Smooth muscle cell (in vitro differentiated cells): ENCODE data around the gene PLEKHM1. TPM values are rescaled to one million over a fixed set of nuclear protein-coding genes. Genes with fewer than 3 reads are reported as not detected.

Experiments used
- DNase-seq: peaks from one replicate; lab custom pipeline; 2025; ENCODE audit not compliant: unreplicated experiment; lab: John Stamatoyannopoulos, UW
- H2AFZ ChIP-seq: fragments of 200-600 bp; sonication (generic); 2 replicates; pipeline ENCODE4 v1.6.0; 2016; ENCODE audit warnings: antibody characterized with exemption, low read depth, mild to moderate bottlenecking
- H3F3A ChIP-seq: fragments of 200-600 bp; sonication (generic); 2 replicates; pipeline ENCODE4 v1.6.0; 2017; ENCODE audit warnings: antibody characterized with exemption, low read depth
- H3K27ac ChIP-seq: fragments of 200-600 bp; sonication (generic); 2 replicates; pipeline ENCODE4 v1.5.1; 2016; ENCODE audit warnings: low read depth, mild to moderate bottlenecking
- H3K27me3 ChIP-seq: fragments of 200-600 bp; sonication (generic); 2 replicates; pipeline ENCODE4 v1.6.1; 2016; ENCODE audit warnings: low read depth, mild to moderate bottlenecking
- H3K36me3 ChIP-seq: fragments of 200-600 bp; sonication (generic); 2 replicates; pipeline ENCODE4 v1.5.1; 2016; ENCODE audit warnings: low read depth
- H3K4me1 ChIP-seq: fragments of 200-600 bp; sonication (generic); 2 replicates; pipeline ENCODE4 v1.5.1; 2016; ENCODE audit warnings: low read depth
- H3K4me2 ChIP-seq: fragments of 200-600 bp; sonication (generic); 2 replicates; pipeline ENCODE4 v1.6.0; 2016; ENCODE audit warnings: mild to moderate bottlenecking
- H3K4me3 ChIP-seq: fragments of 200-600 bp; sonication (generic); 2 replicates; pipeline ENCODE4 v1.5.1; 2016; ENCODE audit warnings: mild to moderate bottlenecking
- H3K79me2 ChIP-seq: fragments of 200-600 bp; sonication (generic); 2 replicates; pipeline ENCODE4 v1.6.0; 2016; ENCODE audit warnings: low read depth, mild to moderate bottlenecking
- H3K9ac ChIP-seq: fragments of 200-600 bp; sonication (generic); 2 replicates; pipeline ENCODE4 v1.6.0; 2016; ENCODE audit warnings: low read depth
- H3K9me3 ChIP-seq: fragments of 200-600 bp; sonication (generic); replicated peaks from 2 replicates; pipeline ENCODE4 v1.5.1; 2016; ENCODE audit warnings: low read depth
- H4K20me1 ChIP-seq: fragments of 200-600 bp; sonication (generic); 2 replicates; pipeline ENCODE4 v1.6.0; 2016; ENCODE audit warnings: low read depth
- WGBS: methylation state at CpG from one replicate; pipeline ENCODE4 v1.1.7; 2016; ENCODE audit warnings: low lambda C conversion rate; 5-methylcytosine and 5-hydroxymethylcytosine counted together
- polyA plus RNA-seq: library from polyadenylated mRNA; unstranded; fragments of >200 nt; fragmentation: Nextera tagmentation; extraction: Ambion mirVana; gene quantifications from 2 replicates; pipeline ENCODE4 v1.2.1, GENCODE V29; 2016
- total RNA-seq: library from RNA; depleted of rRNA; stranded (reverse); fragments of >200 nt; gene quantifications from 2 replicates; pipeline ENCODE4 v1.2.3, GENCODE V29; 2014
- TF ChIP-seq, protein P1 (sequence below): fragments of 200-600 bp; sonication (generic); IDR thresholded peaks from 2 replicates; pipeline ENCODE4 v1.5.1; 2017; ENCODE audit warnings: borderline replicate concordance, mild to moderate bottlenecking, antibody characterized with exemption; ENCODE audit not compliant: insufficient read depth, poor library complexity, severe bottlenecking

Gene PLEKHM1
- total and polyA plus RNA-seq, 2 experiments from 2014 or later = 8.7 to 15.1 TPM

DNA sequence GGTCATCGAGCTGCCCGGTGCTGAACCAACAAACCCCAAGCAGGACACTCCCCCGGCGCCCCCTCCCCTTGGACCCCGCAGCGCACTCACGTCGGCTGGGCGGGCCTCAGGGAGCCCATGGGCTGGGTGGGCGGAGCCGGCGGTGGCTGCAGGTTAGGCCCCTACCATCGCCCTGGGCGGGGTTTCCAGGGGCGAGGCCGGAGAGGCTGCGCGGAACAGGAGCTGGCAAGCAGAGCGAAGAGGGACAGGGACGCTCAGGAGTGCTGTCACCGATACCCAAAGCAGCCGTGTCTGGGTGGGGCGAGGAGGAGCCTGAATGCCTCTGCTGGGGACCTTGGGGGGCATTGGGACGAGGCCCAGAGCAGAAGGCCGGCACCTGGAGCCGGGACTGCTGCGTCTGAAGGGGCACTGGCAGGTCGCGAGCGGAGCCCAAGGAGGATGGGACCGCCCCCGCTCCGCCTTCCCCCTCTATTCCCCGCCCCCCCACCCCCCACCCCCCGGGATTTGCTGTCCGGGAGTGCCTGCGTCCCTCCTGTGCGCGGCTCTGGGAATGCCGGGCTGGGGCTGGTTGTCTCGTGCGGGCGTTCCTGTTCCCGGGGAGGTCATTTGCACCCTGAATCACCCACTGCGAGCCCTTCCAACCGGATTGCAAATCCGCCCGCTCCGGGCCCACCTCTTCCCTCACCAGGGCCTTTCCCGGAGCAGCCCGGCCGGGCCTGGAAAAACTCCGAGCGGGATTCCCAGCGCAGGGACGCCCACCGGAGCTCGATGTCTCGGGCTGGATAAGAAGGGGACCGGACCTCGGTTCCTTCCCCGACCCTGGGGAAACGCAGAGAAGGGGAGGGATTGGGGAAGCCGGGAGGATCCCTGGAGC is 58.8 kb downstream of the PLEKHM1 start:
- Histone ChIP-seq H3K27me3 (peaks cover 55% of the 10 kb centered on the region), H2AFZ (no peak overlapping the region), H3F3A (no peaks in the 10 kb centered on the region), H3K36me3 (no peaks in the 10 kb centered on the region), H3K4me2 (peak overlapping the region; percentile 89), H3K9ac (peak overlapping the region; percentile 28), H3K79me2 (no peaks in the 10 kb centered on the region), H4K20me1 (peaks cover 16% of the 10 kb centered on the region), H3K4me3 (peak overlapping the region; percentile 56), H3K9me3 (no peaks in the 10 kb centered on the region), H3K4me1 (peaks cover 17% of the 10 kb centered on the region), H3K27ac (peak overlapping the region; percentile 45)
- WGBS = under 1% methylated on average over 34 of the region's 64 CpGs
- TF ChIP-seq, protein P1, sequence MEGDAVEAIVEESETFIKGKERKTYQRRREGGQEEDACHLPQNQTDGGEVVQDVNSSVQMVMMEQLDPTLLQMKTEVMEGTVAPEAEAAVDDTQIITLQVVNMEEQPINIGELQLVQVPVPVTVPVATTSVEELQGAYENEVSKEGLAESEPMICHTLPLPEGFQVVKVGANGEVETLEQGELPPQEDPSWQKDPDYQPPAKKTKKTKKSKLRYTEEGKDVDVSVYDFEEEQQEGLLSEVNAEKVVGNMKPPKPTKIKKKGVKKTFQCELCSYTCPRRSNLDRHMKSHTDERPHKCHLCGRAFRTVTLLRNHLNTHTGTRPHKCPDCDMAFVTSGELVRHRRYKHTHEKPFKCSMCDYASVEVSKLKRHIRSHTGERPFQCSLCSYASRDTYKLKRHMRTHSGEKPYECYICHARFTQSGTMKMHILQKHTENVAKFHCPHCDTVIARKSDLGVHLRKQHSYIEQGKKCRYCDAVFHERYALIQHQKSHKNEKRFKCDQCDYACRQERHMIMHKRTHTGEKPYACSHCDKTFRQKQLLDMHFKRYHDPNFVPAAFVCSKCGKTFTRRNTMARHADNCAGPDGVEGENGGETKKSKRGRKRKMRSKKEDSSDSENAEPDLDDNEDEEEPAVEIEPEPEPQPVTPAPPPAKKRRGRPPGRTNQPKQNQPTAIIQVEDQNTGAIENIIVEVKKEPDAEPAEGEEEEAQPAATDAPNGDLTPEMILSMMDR = no peak
- DNase-seq = peak; percentile 22

DNA sequence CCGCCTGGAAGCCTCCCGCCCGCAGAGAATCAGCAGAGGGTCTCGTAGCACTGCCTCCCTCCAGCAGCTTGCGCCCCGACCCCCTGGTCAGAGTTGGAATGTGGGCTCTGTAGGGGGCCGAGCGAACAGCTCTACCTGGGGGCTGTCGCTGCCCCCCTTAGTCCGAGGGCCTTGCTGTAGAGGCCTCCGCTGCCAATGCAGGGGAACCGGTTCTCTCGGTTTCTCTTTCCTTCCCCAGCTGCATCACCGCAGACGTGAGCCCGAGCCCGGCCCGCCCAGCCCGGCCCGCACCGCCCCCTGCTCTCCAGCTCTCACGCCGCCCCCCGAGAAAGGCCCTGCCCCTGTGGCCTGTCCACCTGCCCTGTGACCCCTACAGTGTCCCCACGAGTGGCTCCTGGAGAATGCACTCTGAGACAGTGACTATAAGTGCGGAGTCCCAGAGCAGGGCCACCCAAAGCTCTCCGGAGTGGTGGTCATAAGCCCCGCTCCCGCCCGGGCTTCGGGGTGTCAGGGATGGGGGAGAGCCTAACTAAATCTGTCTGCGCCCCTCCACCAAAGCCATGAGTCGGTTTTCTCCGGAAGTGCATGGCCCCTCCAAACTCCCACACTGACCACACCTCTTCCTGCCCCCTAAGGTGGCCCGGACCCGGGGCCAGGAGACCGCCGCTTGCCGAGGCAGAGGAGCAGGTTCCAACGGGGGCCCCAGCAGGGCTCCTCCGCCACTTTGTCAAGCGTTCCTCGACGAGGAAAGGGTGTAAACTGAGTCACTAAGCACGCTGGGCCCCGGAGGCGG is 59.6 kb downstream of the PLEKHM1 start:
- DNase-seq = no peak
- TF ChIP-seq, protein P1 = no peak
- H4K20me1 ChIP-seq = peaks cover 16% of the 10 kb centered on the region
- H3K9me3 ChIP-seq = no peaks in the 10 kb centered on the region
- peak overlapping the region; percentile 28 for H3K9ac ChIP-seq
- H3K79me2 ChIP-seq = no peaks in the 10 kb centered on the region
- 6% methylated on average over 37 of the region's 47 CpGs for WGBS
- H3K4me3 ChIP-seq = peak overlapping the region; percentile 56
- H3K4me1 ChIP-seq = peaks cover 17% of the 10 kb centered on the region
- H3K36me3 ChIP-seq = no peaks in the 10 kb centered on the region
- no peak overlapping the region for H2AFZ ChIP-seq
- H3K27me3 ChIP-seq = peaks cover 55% of the 10 kb centered on the region
- peak overlapping the region; percentile 89 for H3K4me2 ChIP-seq
- H3F3A ChIP-seq = no peaks in the 10 kb centered on the region
- peak overlapping the region; percentile 45 for H3K27ac ChIP-seq

DNA sequence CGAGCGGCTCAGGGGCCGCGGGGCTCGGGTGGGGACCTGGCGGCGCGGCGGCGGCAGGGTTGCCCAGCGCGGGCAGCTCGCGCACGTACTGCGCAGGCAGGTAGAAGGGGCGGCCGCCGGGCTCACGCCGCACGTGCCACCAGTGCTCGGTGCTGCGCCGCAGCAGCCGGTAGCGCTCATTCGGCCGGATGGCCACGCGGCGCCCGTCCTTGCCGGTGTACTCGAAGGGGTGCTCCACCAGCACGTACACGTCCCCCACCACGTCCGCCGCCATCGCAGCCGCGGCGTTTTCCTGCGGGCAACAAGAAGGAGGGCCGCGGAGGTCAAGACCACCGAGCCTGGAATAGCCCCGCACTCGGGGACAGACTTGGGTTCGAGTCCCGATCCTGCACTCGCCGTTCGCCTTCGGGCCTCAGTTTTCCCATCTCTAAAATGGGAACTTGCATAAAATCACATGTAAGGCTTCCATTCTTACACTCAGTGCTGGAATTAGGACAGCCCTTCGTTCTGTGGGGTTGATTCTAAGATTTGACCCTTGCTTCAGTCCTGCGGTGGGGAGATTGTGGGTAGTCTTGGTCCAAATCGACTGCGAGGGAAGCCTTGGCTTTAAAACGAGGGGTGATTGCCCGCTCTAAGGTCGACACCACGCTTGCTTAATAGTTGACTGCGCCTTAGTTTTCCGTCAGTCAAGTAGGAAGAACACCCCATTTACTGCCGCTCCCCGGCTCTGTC is 60.3 kb downstream of the PLEKHM1 start:
- peak overlapping the region; percentile 89 for H3K4me2 ChIP-seq
- WGBS = 23% methylated on average over 68 of the region's 68 CpGs
- peak overlapping the region; percentile 45 for H3K27ac ChIP-seq
- peaks cover 16% of the 10 kb centered on the region for H4K20me1 ChIP-seq
- H3K9me3 ChIP-seq = no peaks in the 10 kb centered on the region
- TF ChIP-seq, protein P1 = no peak
- H3K79me2 ChIP-seq = no peaks in the 10 kb centered on the region
- H2AFZ ChIP-seq = no peak overlapping the region
- H3K9ac ChIP-seq = no peak overlapping the region
- H3K27me3 ChIP-seq = peaks cover 55% of the 10 kb centered on the region
- no peaks in the 10 kb centered on the region for H3F3A ChIP-seq
- H3K4me1 ChIP-seq = peaks cover 20% of the 10 kb centered on the region
- H3K4me3 ChIP-seq = peak overlapping the region; percentile 56
- H3K36me3 ChIP-seq = no peaks in the 10 kb centered on the region
- no peak for DNase-seq
